ENCODE data around the gene CREB3L2.
"Not testable (repeated sequence)": the region's sequence is repeated elsewhere in the genome, so short reads cannot be mapped to it uniquely, and the experiment has no call there.

The CREB3L2 gene

GRCh38 chr7:137838706-137839315 is 163.1 kb downstream of the CREB3L2 start:
- DNase-seq (ENCODE audit: low read depth in 3 of 3) = no peak

GRCh38 chr7:137836541-137836940 is 165.3 kb downstream of the CREB3L2 start:
- DNase-seq (ENCODE audit: low read depth in 3 of 3) = no peak

- DNase-seq (ENCODE audit: low read depth in 3 of 3) = no peak
These were observed 165.8 kb downstream of the CREB3L2 start for GRCh38 chr7:137836113-137836509.

GRCh38 chr7:137835486-137836112 is 166.3 kb downstream of the CREB3L2 start:
- DNase-seq (ENCODE audit: low read depth in 3 of 3) = no peak

GRCh38 chr7:137834552-137834951 is 167.3 kb downstream of the CREB3L2 start:
- DNase-seq (ENCODE audit: low read depth in 3 of 3) = no peak

- DNase-seq (ENCODE audit: low read depth in 3 of 3) = not testable (repeated sequence)
These were observed 168.9 kb downstream of the CREB3L2 start for GRCh38 chr7:137832990-137833389.

- DNase-seq (ENCODE audit: low read depth in 3 of 3) = no peak
These were observed 169.5 kb downstream of the CREB3L2 start for GRCh38 chr7:137832382-137832781.

- not testable (repeated sequence) for DNase-seq (ENCODE audit: low read depth in 3 of 3)
These were observed 170.3 kb downstream of the CREB3L2 start for GRCh38 chr7:137831555-137831954.

- DNase-seq (ENCODE audit: low read depth in 3 of 3) = no peak
These were observed 172.4 kb downstream of the CREB3L2 start for GRCh38 chr7:137829337-137829992.

- no peak for DNase-seq (ENCODE audit: low read depth in 3 of 3)
These were observed 173.4 kb downstream of the CREB3L2 start for GRCh38 chr7:137828456-137828855.

- DNase-seq (ENCODE audit: low read depth in 3 of 3) = no peak
These were observed 176.4 kb downstream of the CREB3L2 start for GRCh38 chr7:137825489-137825888.

All from stimulated activated CD4-positive, alpha-beta T cell treated with anti-CD3 and anti-CD28 coated beads, TNF-alpha, amount 100 ng/mL, for 4 hours (primary cell).